ENCODE measurements around the gene PLEKHA6.

Gene PLEKHA6

GRCh38 chr1:204359474-204360255 is at the start of gene PLEKHA6:
Gene PLEKHA6, minus strand, starts transcription at chr1:204359929. Its CDS starts 86,202 bp downstream, at chr1:204273727.
- DNase-seq = no peak

- DNase-seq = no peak
Observed at GRCh38 chr1:204409123-204409522, 49.4 kb upstream of the PLEKHA6 start.

- DNase-seq = no peak
Observed at GRCh38 chr1:204408602-204409001, 48.9 kb upstream of the PLEKHA6 start.

- peak; percentile 42 for DNase-seq
Observed at GRCh38 chr1:204408074-204408507, 48.4 kb upstream of the PLEKHA6 start.

GRCh38 chr1:204407295-204407971 is 47.7 kb upstream of the PLEKHA6 start:
- no peak for DNase-seq

GRCh38 chr1:204406621-204407020 is 46.9 kb upstream of the PLEKHA6 start:
- DNase-seq = no peak

GRCh38 chr1:204405988-204406387 is 46.3 kb upstream of the PLEKHA6 start:
- DNase-seq = no peak

GRCh38 chr1:204404629-204405028 is 44.9 kb upstream of the PLEKHA6 start:
- DNase-seq = no peak

GRCh38 chr1:204402391-204402790 is 42.7 kb upstream of the PLEKHA6 start:
- no peak for DNase-seq

- no peak for DNase-seq
Observed at GRCh38 chr1:204401730-204402129, 42.0 kb upstream of the PLEKHA6 start.

GRCh38 chr1:204400882-204401510 is 41.3 kb upstream of the PLEKHA6 start:
- no peak for DNase-seq

- DNase-seq = peak; percentile 59
Observed at GRCh38 chr1:204398197-204399125, 38.7 kb upstream of the PLEKHA6 start.

GRCh38 chr1:204396015-204396583 is 36.4 kb upstream of the PLEKHA6 start:
- no peak for DNase-seq

- DNase-seq = no peak
Observed at GRCh38 chr1:204391629-204392028, 31.9 kb upstream of the PLEKHA6 start.

GRCh38 chr1:204390751-204391466 is 31.2 kb upstream of the PLEKHA6 start:
- no peak for DNase-seq

GRCh38 chr1:204385727-204386126 is 26.0 kb upstream of the PLEKHA6 start:
- no peak for DNase-seq

GRCh38 chr1:204384636-204385352 is 25.1 kb upstream of the PLEKHA6 start:
- DNase-seq = no peak

- DNase-seq = no peak
Observed at GRCh38 chr1:204383163-204383904, 23.6 kb upstream of the PLEKHA6 start.

- no peak for DNase-seq
Observed at GRCh38 chr1:204382714-204383083, 23.0 kb upstream of the PLEKHA6 start.

- no peak for DNase-seq
Observed at GRCh38 chr1:204380293-204380831, 20.6 kb upstream of the PLEKHA6 start.
